HepG2 (cell line): ENCODE measurements around the gene ODC1. TPM values are rescaled to one million over a fixed set of nuclear protein-coding genes. Genes with fewer than 3 reads are reported as not detected.

ENCODE experiments used
- ATAC-seq: fragments of 200-7000 bp; cut with Tn5 transposase; 3 replicates; pipeline ENCODE4 v1.9.1; 2020; ENCODE audit warnings: mild to moderate bottlenecking, moderate library complexity
- BruUV-seq: library from RNA; stranded (reverse); fragments of 400-500 nt; replicated peaks from 2 replicates; lab custom pipeline; 2021; lab: Mats Ljungman, UMichigan
- CTCF ChIA-PET: fragments of 300-600 bp; formaldehyde crosslinking; extraction: SDS; loops from one replicate; lab custom pipeline; 2021; ENCODE audit warnings: low total read pairs, inconsistent platforms, low intra/inter-chr PET ratio; lab: Yijun Ruan, JAX
- POLR2A ChIA-PET: fragments of 350-600 bp; sonication (Branson Sonifier 250); formaldehyde crosslinking; loops from one replicate; lab custom pipeline; 2020; ENCODE audit warnings: antibody characterized with exemption, inconsistent platforms; lab: Yijun Ruan, JAX
- DNase-seq: peaks from one replicate; pipeline ENCODE4 v3.0.0-alpha.2; 2015; ENCODE audit warnings: low spot score
- FAIRE-seq: peaks from 3 replicates; lab custom pipeline; 2011; peaks lifted over from hg19 to GRCh38; lab: Jason Lieb, UNC
- H2AFZ ChIP-seq: one replicate; pipeline ENCODE4 v1.6.1; 2011; ENCODE audit warnings: low read length, inconsistent platforms
- H3K27ac ChIP-seq: fragments of 300-600 bp; 3 replicates; pipeline ENCODE4 v1.8.0; 2011; ENCODE audit warnings: mixed run types, mild to moderate bottlenecking, mixed read lengths, low read length, inconsistent platforms; ENCODE audit not compliant: insufficient read depth; ENCODE audit errors: extremely low read length
- H3K27me3 ChIP-seq, 2 experiments: fragments of 200-600 bp in 1 of 2; 2 replicates in 1 of 2; 3 replicates in 1 of 2; pipeline versions ENCODE4 v1.6.0 to v1.8.0; 2011; ENCODE audit warnings: low read length in 2 of 2, mild to moderate bottlenecking in 2 of 2, moderate library complexity in 2 of 2, inconsistent platforms in 1 of 2; ENCODE audit not compliant: insufficient read depth in 2 of 2, control insufficient read depth in 1 of 2
- H3K36me3 ChIP-seq, 2 experiments: fragments of 200-600 bp in 1 of 2; replicated peaks in 1 of 2; 2 replicates in 1 of 2; 3 replicates in 1 of 2; pipeline versions ENCODE4 v1.5.1 to v1.8.0; 2011; ENCODE audit warnings: low read length in 2 of 2, inconsistent platforms in 1 of 2; ENCODE audit not compliant: insufficient read depth in 2 of 2, control insufficient read depth in 1 of 2
- H3K4me1 ChIP-seq: 2 replicates; pipeline ENCODE4 v1.5.1; 2012; ENCODE audit warnings: low read length, inconsistent platforms; ENCODE audit not compliant: insufficient read depth
- H3K4me2 ChIP-seq: 2 replicates; pipeline ENCODE4 v1.6.0; 2011; ENCODE audit warnings: low read depth, low read length, inconsistent platforms
- H3K4me3 ChIP-seq, 3 experiments: fragments of 200-600 bp in 1 of 3; sonication (generic), shearing (Covaris generic) in 1 of 3; replicated peaks in 1 of 3; 2 replicates each; pipeline ENCODE4 v1.5.1; 2011 to 2016; ENCODE audit warnings: low read length in 3 of 3, inconsistent platforms in 2 of 3, low read depth in 2 of 3, mild to moderate bottlenecking in 2 of 3, control low read depth in 1 of 3, mixed read lengths in 1 of 3; ENCODE audit not compliant: insufficient read depth in 1 of 3
- H3K79me2 ChIP-seq: one replicate; pipeline ENCODE4 v1.6.1; 2011; ENCODE audit warnings: low read length, inconsistent platforms; ENCODE audit not compliant: insufficient read depth
- H3K9ac ChIP-seq: 2 replicates; pipeline ENCODE4 v1.6.0; 2011; ENCODE audit warnings: mild to moderate bottlenecking, low read depth, low read length, inconsistent platforms; ENCODE audit not compliant: insufficient read depth
- H3K9me3 ChIP-seq: 2 replicates; pipeline ENCODE4 v1.5.1; 2012; ENCODE audit warnings: mild to moderate bottlenecking, low read length
- H4K20me1 ChIP-seq: 2 replicates; pipeline ENCODE4 v1.6.0; 2011; ENCODE audit warnings: inconsistent platforms, mild to moderate bottlenecking, low read length, moderate library complexity; ENCODE audit not compliant: insufficient read depth
- AKNA ChIP-seq: sonication (generic); formaldehyde crosslinking; IDR thresholded peaks from 2 replicates; pipeline ENCODE4 v1.4.0; 2020; ENCODE audit warnings: missing genetic modification reagents, borderline replicate concordance
- GATA4 ChIP-seq: sonication (generic); IDR thresholded peaks from 2 replicates; pipeline ENCODE4 v1.6.1; 2016; ENCODE audit warnings: antibody characterized with exemption, low read depth, borderline replicate concordance
- KDM5B ChIP-seq: sonication (generic); formaldehyde crosslinking; IDR thresholded peaks from 2 replicates; pipeline ENCODE4 v1.4.0; 2020; ENCODE audit warnings: missing genetic modification reagents, mild to moderate bottlenecking, borderline replicate concordance
- NFATC3 ChIP-seq: sonication (generic); formaldehyde crosslinking; IDR thresholded peaks from 2 replicates; pipeline ENCODE4 v1.5.1; 2020; ENCODE audit warnings: mild to moderate bottlenecking, missing genetic modification reagents
- NR2F6 ChIP-seq, 2 experiments: IDR thresholded peaks; 2 replicates each; pipeline ENCODE4 v1.6.1; 2016; ENCODE audit warnings: antibody characterized with exemption in 1 of 2, mild to moderate bottlenecking in 1 of 2
- POLR2A ChIP-seq, 2 experiments: IDR thresholded peaks; 2 replicates each; pipeline ENCODE4 v1.6.1; 2011; ENCODE audit warnings: low read depth in 2 of 2, low read length in 2 of 2, mild to moderate bottlenecking in 1 of 2, moderate library complexity in 1 of 2; ENCODE audit not compliant: insufficient read depth in 1 of 2
- POLR2G ChIP-seq: fragments of 200-400 bp; formaldehyde crosslinking; IDR thresholded peaks from 2 replicates; pipeline ENCODE4 v1.6.1; 2018; ENCODE audit warnings: mild to moderate bottlenecking, low read depth, low read length, moderate library complexity
- PREB ChIP-seq: sonication (generic); formaldehyde crosslinking; IDR thresholded peaks from 2 replicates; pipeline ENCODE4 v1.4.0; 2020; ENCODE audit warnings: missing genetic modification reagents
- RBM22 ChIP-seq: fragments of 200-400 bp; formaldehyde crosslinking; optimal IDR thresholded peaks from 2 replicates; pipeline ENCODE3; 2017; ENCODE audit warnings: mild to moderate bottlenecking, low read length, moderate library complexity
- RELA ChIP-seq: sonication (generic); formaldehyde crosslinking; IDR thresholded peaks from 2 replicates; pipeline ENCODE4 v1.4.0; 2020; ENCODE audit warnings: missing genetic modification reagents
- ZBTB42 ChIP-seq: sonication (generic); formaldehyde crosslinking; IDR thresholded peaks from 2 replicates; pipeline ENCODE4 v1.5.0; 2020; ENCODE audit warnings: mild to moderate bottlenecking, missing genetic modification reagents
- ZFP62 ChIP-seq: sonication (generic); formaldehyde crosslinking; IDR thresholded peaks from 2 replicates; pipeline ENCODE4 v1.4.0; 2020; ENCODE audit warnings: missing genetic modification reagents
- ZNF362 ChIP-seq: sonication (generic); formaldehyde crosslinking; IDR thresholded peaks from 2 replicates; pipeline ENCODE4 v1.4.0; 2020; ENCODE audit warnings: missing genetic modification reagents, mild to moderate bottlenecking, borderline replicate concordance
- ZNF431 ChIP-seq: sonication (generic); formaldehyde crosslinking; IDR thresholded peaks from 2 replicates; pipeline ENCODE4 v1.9.0; 2022; ENCODE audit warnings: missing genetic modification reagents, low read depth, mild to moderate bottlenecking, borderline replicate concordance
- ZNF772 ChIP-seq: sonication (generic); formaldehyde crosslinking; IDR thresholded peaks from 2 replicates; pipeline ENCODE4 v1.5.0; 2020; ENCODE audit warnings: mild to moderate bottlenecking, missing genetic modification reagents
- WGBS: methylation state at CpG from one replicate; pipeline ENCODE4 v1.1.6; 2017; ENCODE audit warnings: low lambda C conversion rate; 5-methylcytosine and 5-hydroxymethylcytosine counted together
- in situ Hi-C: cut with HindIII; loops from 2 replicates; pipeline ENCODE4 v1.10.0; 2017; ENCODE audit warnings: low pct_unique_long_range_greater_than_20kb; ENCODE audit not compliant: extremely low pct_ligation_motif_present
- intact Hi-C: fragments of 100-400 bp; cut with micrococcal nuclease; formaldehyde crosslinking; loops from one replicate; pipeline ENCODE4 v1.10.0; 2022; ENCODE audit not compliant: unreplicated experiment
- polyA plus RNA-seq, 8 experiments: library from polyadenylated mRNA; depleted of rRNA in 3 of 8; stranded (reverse) in 7 of 8; unstranded in 1 of 8; fragments of >200 nt; fragmentation: Illumina TruSeq in 4 of 8; extraction: Trizol in 4 of 8; gene quantifications; 2 replicates each; pipeline versions ENCODE4 v1.2.1 to v1.2.3, GENCODE V29; 2011 to 2016; ENCODE audit warnings: low read depth in 4 of 8, missing spikeins in 1 of 8, mixed read lengths in 1 of 8; ENCODE audit not compliant: insufficient read depth in 1 of 8
- total RNA-seq, 5 experiments: library from RNA; depleted of rRNA; stranded (reverse); fragments of >200 nt; fragmentation: Illumina TruSeq; extraction: Trizol; gene quantifications; 2 replicates each; pipeline ENCODE4 v1.2.3, GENCODE V29; 2016; ENCODE audit warnings: low read depth in 1 of 5

The ODC1 gene
- total and polyA plus RNA-seq, 2 of the 13 experiments (the other 11 are each of a cell fraction or from before 2014, with no cell fraction given), result 142 to 371 TPM

GRCh38 chr2:10449838-10450691 is 1.9 kb upstream of the ODC1 start:
- H3K36me3 ChIP-seq, result peaks cover 0 to 2% of the 10 kb centered on the region in 2 experiments; a peak in 1 of 5 replicates
- FAIRE-seq, result peak; percentile 94
- peak overlapping the region; percentile 57 to 75 (median 70) for H3K4me3 ChIP-seq
- 6% methylated on average over 22 of the region's 22 CpGs for WGBS
- intact Hi-C loops, result loop anchor here (5.0 kb wide), 1 partner anchor 37 kb away; no protein-coding TSS in a partner anchor
- ATAC-seq, result peak; percentile 66
- no peaks in the 10 kb centered on the region for H3K9me3 ChIP-seq
- CTCF ChIA-PET, result no interaction called here
- peak overlapping the region; percentile 94 for H3K4me2 ChIP-seq
- H3K27me3 ChIP-seq, result no peaks in the 10 kb centered on the region
- BruUV-seq, result no TSS peak
- peak overlapping the region; percentile 90 for H3K27ac ChIP-seq
- POLR2A ChIA-PET, result interaction anchor here (0.7 to 4.6 kb wide), 32 partner anchors 10 to 894 kb away, joined by 3 to 38 read pairs (median 4); partner anchors contain the start of genes ADAM17, HPCAL1, KLF11 and PDIA6
- peak overlapping the region; percentile 21 for H2AFZ ChIP-seq
- peak; percentile 93 for DNase-seq
- peaks cover 71% of the 10 kb centered on the region for H3K4me1 ChIP-seq
- in situ Hi-C loops, result loop anchor here (25.0 kb wide), 1 partner anchor 638 kb away; no protein-coding TSS in a partner anchor
- 0 out of 2 replicates have a peak, but pooled peaks cover 4% of the 10 kb centered on the region for H4K20me1 ChIP-seq
- H3K9ac ChIP-seq, result peak overlapping the region; percentile 88
- peaks cover 28% of the 10 kb centered on the region for H3K79me2 ChIP-seq
- TF ChIP-seq ZBTB42 (no peak), RELA (CRISPR knock-in tag) (0 out of 2 replicates have a peak, but pooled peaks have one; percentile 60), PREB (CRISPR knock-in tag) (no peak), AKNA (CRISPR knock-in tag) (no peak), RBM22 (no peak), ZNF431 (peak; percentile 71; the same call in 1 of the 2 replicates), ZNF772 (CRISPR knock-in tag) (peak; percentile 60), GATA4 (peak; percentile 81; the same call in 1 of the 2 replicates), POLR2A (IDR thresholded peaks at IDR 0.05; ENCODE audit: insufficient read depth in 1 of 2, low read depth in 2 of 2, low read length in 2 of 2) (peak; percentile 83 to 93), POLR2G (peak; percentile 89), KDM5B (CRISPR knock-in tag) (peak; percentile 57; the same call in 1 of the 2 replicates), ZNF362 (CRISPR knock-in tag) (no peak), NFATC3 (CRISPR knock-in tag) (no peak), ZFP62 (CRISPR knock-in tag) (no peak), NR2F6 (IDR thresholded peaks at IDR 0.05) (no peak; the same call in 1 of the 2 replicates), NR2F6 (CRISPR knock-in tag; IDR thresholded peaks at IDR 0.05) (peak; percentile 72)
